SKM-1 (cell line): ENCODE measurements around the gene CNTN1.

ENCODE experiments used
- DNase-seq: peaks from one replicate; lab custom pipeline; 2025; ENCODE audit not compliant: unreplicated experiment; lab: John Stamatoyannopoulos, UW

Gene CNTN1

DNA sequence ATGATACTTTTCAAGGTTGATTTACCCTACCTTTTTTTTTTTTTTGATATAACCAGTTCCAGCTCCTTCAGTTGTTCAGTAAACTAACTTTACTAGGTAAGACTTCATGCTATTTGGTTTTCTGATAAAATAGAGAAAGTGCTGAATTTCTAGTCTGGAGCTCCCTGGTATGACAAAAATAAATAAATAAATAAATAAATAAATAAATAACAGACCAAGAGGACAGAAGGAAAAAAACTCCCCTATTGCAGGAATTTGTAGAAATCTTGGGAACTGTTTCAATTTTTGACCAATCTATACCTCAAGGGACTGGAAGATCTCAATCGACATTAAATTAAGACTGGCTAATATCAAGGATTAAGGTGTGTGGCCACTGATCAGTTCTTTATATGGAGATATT is 265.2 kb downstream of the CNTN1 start:
- DNase-seq, result no peak

DNA sequence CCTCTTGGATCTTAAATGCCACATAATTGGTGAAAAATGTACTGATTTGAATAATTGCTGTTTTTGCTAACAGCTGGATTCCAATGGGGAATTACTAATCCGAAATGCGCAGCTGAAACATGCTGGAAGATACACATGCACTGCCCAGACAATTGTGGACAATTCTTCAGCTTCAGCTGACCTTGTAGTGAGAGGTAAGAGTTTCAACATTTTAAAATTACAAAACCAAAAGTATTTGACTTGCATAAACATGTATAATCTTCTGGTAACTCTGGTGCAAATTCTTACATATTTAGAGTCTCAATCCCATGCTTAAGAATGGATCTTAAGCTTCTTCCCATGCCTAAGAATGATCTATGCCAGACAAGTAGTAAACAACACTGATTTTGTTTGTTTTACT is 266.8 kb downstream of the CNTN1 start:
- no peak for DNase-seq

DNA sequence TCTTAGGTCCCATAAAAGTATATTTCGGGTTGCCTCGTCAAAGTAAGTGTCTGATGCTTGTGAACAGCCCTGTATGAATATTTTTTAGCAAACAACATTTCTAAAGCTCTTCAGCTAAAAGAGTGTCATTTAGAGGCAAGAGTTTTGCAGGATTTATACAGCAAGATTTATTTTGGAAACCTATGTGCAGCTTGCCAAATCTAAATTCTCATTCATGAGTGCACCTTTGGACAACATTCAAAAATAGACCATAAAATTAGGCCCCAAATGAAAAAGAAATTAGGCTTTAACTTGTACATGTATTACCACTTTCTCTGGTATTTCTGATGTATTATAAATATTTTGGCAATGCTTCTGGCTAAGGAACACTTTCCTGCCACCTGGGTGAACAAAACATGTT is 271.5 kb downstream of the CNTN1 start:
- DNase-seq, result no peak

DNA sequence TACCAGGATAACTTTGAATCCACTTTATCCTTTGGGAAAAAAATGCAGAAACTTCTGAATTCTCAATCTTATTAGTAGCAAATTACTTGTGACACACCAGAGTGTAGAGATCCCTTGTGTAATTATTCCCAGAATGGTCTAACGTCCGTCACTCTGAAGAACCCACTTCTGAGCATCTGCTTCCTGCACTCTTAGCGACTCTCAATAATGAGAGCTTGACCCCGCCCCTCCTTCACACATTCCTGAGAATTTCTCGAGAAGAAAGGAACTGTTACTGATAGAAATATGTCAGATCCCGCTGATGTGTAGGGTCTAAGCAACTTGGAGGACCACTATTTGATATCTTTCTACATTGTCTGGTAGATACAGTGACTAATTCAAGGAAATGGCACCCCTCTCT is 277.6 kb downstream of the CNTN1 start:
- DNase-seq, result no peak

DNA sequence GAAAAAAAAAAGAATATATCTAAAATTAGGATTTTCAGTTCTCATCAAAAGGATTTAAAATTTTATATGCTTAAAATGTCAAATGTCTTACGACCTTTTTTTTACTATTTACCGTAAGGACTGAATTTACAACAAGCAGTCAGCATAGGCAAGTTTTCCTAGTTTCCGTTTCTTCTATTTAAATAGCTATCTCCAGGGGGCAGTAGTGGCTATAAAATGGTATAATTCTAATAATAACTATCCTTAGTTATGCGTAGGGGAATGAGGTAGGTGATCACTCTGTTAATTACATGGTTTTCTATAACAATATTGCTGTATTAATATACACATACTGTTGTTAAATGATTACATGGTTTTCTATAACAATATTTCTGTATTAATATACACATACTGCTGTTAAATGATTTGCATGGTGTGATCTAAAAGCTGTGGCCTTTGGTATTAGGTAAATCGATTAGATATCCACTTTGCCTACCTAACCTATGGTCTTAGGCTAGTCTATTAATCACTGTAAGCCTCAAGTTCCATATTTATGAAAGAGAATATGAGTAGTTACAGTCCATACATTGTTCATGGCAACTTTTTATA is 278.2 kb downstream of the CNTN1 start:
- no peak for DNase-seq

DNA sequence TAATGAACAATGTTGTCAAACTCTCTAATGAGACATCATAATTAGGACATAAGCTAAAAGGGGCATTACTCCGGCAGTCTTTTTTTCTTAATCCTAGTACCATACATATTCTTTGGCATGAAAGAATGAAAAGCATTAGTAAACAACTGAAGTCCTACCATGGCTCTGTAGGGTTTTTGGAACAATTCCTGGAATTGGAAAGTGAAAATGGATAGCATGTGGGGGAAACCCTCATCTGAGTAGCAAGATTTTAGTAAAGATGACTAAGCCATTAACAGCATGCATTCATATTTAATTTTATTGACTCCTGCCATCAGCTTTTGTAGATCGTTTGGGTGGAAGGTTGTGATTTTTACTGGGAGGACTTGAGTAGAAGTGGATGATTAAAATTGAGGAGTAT is 279.7 kb downstream of the CNTN1 start:
- DNase-seq, result no peak

DNA sequence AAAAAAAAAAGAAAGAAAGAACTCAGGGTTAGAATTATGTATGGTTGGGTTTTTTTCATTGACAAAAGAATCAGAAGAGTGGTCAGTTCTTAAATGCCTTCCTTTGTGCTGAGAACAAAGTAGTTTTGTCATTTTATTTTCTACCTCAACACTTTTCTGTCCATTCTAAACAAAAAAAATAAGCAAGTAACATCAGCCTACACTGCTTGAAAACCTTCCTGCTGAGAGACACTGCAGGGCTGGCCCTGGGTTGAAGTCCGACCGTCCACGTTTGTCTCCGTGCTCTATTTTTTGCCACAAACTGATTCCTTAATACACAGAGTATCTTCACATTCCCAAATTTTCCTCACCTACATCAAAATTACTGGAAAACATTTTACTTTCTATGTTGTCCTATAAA is 284.3 kb downstream of the CNTN1 start:
- DNase-seq, result no peak

DNA sequence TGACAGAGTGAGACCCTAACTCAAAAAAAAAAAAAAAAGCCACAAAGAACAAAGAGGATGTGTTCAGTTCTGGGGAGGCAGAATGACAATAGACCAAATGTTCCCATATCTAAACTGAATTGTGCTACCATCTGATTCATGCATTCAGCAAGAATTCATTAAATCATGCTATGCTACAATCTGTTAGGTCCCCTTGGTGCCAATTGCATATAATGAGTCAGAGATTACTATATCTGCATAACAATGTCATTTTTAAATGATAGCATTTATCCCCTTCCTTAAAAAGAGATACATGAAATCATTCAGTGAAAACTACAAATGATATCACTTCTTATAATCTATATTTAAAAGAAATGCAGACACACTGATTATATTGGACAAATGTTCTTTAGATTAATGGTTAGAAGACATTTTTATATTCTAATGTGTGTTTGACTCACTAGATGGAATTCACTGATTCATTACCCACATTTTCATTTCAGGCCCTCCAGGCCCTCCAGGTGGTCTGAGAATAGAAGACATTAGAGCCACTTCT is 288.3 kb downstream of the CNTN1 start:
- no peak for DNase-seq

DNA sequence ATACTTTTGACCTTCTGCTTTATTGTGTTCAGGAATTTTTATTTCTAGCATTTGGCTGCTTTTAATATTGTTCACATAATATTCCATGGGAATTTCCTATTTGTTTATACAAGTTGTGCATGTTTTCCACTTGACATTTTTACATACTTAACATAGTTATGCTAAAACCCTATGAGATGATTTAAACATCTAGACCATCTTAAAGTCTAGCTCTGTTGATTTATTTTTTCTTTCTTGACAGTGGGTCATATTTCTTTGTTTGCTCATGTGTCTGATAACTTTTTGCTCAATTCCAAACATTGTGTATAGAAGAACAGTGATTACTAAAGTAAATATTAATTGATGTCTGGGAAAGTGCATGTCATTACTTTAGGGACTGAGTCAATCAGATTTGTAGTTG is 293.8 kb downstream of the CNTN1 start:
- no peak for DNase-seq

DNA sequence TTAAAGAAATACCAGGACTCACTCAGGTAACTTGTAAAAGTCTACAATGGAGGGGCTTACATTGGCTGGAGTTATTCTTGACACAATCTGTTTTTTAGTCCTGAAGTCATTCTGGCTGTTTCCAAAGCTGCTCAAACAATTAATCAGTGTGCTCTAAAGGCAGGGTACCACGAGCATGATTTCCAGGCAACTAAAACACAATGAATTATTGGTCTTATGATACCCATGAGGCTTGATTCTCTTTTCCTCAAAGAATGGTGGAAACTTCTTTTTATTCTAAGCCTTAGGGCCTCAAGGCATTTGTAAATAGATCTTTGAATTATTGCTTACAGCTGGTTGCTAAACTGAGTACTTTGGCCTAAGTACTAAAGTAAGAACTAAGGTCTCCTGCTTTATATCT is 296.1 kb downstream of the CNTN1 start:
- no peak for DNase-seq

DNA sequence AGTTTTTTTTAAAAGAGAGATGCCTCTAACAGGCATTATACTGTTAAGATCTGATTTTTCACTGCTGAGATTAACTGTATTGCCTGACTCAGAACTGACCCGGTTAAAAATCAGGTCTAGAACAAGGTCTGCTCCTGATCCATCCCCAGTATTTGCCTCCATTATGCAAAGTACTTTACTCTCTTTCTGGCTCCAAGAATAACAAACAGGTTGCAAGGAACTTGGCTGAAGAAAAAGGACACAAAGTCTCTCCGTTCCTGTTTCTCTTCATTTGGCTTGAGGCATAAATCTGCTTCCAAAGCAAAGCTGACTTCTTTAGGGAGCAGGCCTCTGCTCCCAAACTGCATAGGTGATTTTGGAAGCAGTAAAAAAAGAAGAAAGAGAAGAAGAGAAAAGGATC is 296.6 kb downstream of the CNTN1 start:
- DNase-seq, result no peak

DNA sequence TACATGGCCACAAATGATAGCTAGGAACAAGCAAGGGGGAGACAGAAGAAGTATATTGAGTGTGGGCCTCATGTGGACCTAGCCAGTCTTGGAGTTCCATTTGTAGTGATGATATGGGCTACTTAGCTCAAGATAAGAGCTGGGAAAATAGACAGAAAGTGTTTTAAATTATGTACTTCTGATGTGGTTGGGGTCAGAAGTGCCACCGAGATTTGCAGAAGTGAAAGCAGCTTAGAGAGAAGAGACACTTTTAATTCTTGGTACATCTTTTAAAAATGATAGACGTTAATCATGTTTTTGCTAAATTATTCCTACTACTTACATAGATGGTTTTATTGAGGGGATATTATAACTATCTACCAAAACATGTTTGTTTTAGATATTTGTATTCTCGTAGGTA is 297.5 kb downstream of the CNTN1 start:
- DNase-seq, result no peak

DNA sequence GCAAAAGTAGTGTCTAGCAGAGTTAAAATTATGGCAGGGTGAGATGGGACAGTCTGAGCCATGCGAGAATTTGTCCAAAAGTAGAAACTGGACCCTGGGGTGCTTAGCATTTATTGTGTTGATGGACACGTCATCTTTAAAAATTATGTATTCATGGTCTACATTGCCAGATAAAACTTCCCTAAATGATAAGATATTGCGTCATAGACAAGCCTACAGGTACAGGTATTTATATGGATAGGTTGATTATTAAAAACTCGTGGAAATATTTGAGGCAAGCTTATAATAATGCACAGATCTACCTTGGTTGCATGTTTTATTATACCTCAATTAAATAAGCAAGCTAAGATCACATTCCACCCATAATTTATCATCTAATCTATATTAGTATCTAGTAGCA is 299.9 kb downstream of the CNTN1 start:
- DNase-seq, result no peak

DNA sequence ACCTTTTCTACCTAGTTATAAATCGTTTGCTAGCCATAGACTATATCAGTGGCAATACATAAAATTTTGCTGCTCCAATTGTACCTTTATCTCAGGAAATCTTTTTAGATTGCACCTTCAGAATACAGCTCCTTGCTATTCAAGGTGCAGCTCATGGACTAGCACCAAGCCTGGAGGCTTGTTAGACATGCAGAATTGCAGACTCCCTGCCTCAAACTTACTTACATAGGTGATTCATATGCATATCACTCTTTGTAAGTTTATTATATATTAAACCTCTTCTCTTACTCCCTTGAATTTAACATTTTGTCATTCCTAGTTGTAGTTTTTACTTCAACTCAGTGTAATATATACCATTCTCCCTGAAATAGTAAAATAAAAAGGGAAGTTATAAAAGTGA is 300.4 kb downstream of the CNTN1 start:
- no peak for DNase-seq

DNA sequence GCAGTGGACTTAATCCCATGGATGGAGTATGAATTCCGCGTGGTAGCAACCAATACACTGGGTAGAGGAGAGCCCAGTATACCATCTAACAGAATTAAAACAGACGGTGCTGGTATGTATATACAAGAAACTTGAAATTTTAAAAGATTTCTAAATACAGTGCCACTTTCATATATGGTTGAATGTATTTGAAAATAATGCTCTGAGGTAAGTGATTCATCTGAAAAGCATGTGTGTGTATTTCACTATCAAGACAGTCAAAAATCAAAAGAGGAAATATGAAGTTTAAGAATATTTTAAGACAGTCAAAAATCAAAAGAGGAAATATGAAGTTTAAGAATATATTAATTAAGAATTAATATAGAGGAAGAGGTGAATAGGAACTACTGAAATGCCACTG is 300.9 kb downstream of the CNTN1 start:
- no peak for DNase-seq

DNA sequence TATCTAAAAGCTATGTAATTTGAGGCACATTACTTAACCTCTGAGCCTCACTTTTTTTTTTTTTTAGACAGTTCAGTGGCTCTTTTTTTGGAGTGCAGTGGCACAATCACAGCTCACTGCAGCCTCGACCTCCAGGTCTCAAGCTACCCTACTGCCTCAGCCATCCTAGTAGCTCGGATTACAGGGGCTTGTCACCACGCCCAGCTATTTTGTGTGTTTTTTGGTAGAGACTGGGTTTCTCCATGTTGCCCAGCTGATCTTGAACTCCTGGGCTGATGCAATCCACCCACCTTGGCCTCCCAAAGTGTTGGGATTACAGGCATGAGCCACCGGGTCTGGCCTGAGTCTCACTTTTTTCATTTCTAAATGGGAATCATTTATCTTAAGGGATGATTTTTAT is 303.9 kb downstream of the CNTN1 start:
- no peak for DNase-seq

DNA sequence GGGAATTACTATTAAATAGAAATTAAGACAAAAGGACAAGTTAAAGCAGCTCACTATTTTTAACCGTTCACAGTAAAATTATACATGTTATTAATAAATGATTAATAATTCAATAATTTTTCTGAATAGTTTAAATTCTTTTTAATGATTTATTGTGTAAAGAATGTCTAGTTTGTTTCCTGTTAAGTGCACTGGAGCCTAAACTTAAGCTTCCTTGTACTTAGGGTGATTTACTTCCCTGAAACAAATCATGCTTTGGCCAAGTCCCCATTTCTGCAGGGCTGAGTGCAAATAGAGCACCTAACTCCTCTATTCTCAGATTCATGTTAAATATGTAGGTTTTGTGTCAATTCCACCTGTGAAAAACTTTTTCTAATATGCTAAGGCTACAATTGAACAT is 307.0 kb downstream of the CNTN1 start:
- DNase-seq, result no peak

DNA sequence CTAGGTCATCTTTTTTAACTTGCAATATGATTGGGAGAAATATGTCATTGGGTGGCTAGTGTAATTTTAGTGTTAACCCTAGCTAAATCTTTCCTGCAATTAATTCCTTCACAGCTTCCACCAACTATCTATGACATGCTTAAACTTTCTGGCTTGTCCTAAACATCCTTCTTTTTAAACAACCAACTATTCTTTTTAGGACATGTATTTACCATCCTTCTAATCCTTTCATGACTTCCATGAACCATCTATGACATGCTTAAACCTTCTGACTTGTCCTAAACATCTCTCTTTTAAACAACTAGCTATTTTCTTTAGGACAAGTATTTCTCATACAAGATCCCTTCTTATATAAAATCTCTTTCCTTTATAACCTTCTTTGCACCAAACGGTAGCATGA is 316.2 kb downstream of the CNTN1 start:
- no peak for DNase-seq

DNA sequence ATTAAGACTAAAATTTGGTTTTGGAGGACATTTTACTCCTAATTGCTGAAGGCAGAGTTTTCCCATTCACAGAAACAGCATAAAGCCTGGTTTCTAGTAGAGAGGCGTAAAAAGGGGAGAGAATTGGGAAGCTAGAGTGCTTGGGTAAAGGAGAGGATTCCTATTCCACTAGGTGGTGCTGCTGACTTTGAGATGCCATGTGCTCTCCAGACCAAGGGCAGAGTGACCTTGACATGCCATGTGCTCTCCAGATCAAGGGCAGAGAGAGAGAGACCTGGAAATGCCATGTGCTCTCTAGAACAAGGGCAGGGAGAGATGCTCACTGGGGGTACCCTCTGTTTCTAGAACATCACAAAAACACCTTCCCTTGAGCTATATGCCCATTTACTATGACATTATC is 319.7 kb downstream of the CNTN1 start:
- DNase-seq, result no peak

DNA sequence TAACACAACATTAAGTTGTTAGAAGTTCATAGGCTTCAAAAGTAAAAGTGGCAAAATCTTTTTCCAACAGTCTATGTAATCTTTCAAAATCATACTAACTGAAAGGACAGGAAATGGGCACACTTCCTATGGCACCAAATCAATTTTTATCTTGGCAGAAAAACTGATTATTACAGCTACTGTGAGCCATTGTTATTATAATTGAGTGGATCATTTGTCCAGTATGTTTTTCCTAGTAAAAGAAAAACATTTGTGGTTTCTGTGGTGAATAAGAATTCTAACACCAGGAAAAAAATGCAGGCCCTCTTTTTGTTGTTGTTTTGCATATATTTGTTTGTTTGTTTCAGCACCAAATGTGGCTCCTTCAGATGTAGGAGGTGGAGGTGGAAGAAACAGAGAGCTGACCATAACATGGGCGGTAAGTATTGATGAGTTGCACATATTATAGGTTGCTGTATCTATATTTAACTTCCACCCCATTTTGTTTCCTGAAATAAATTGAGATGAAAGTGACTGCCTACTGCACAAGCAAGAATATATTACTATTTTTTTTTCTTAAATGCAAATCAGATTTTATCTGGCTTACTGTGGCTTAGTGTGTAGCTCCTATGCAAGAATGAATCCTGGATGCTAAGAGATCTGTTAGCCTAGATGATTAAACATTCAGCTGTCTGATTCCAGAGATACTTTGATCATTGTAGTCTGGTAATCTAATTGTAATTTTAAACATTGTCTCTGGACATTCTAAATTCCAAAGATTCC is 321.8 kb downstream of the CNTN1 start:
- DNase-seq, result no peak

DNA sequence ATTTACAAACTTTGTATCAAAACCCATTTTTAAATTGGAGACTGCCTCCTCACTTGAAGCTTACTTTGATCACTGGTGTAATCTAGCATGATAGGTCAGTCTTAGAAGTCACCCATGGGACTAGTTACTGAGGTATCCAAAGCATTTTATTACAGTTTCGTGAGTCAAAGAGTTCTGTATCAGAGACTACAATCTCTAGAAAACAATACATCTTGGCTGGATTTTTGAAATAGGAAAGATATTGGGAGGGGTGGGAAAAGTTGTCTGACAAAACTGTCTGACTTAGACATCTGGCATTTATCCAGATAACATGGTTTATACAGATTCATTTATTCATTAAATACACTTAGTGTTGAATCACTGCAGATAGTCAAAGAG is 322.4 kb downstream of the CNTN1 start:
- no peak for DNase-seq

DNA sequence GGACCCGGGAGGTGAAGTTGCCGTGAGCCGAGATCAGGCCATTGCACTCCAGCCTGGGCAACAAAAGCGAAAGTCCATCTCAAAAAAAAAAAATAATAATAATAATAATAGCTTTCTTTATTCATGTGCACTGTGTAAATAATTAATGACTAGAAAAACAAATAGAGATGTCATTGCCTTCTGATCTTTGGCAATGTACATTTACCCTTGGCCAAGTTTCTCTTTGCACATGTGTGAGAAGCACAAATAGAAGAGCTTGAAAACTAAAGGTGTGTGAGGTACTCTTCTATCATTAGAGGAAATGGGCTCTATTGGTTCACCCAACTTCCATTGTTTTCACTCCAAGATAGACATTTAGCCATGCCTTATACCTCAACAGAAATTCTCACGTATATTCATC is 325.8 kb downstream of the CNTN1 start:
- DNase-seq, result no peak

DNA sequence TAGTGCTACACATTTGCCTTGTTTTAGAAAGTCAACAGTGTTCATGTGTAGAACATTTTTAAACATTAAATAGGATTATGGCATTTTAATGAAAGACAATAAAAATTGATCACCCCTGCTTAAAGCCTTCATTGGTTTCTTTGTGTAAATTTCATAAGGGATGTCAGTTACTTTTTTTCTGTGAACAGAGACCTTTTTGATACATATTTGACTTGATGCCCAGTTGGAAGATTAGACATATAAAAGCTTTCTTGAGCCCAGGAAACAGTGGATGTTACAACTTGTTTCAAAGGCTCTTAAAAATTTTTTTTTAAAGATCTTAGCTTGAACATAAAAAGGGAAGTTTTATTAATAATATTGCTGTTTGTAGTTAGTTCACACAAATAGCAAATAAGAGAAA is 327.2 kb downstream of the CNTN1 start:
- DNase-seq, result no peak
